GM19099 (cell line): ENCODE results near the gene TSKU.

Experiments
- POLR2A ChIP-seq: IDR thresholded peaks from 3 replicates; pipeline ENCODE4 v1.6.1; 2011; ENCODE audit warnings: low read depth; ENCODE audit not compliant: insufficient read length; ENCODE audit errors: extremely low read depth

Gene TSKU

DNA sequence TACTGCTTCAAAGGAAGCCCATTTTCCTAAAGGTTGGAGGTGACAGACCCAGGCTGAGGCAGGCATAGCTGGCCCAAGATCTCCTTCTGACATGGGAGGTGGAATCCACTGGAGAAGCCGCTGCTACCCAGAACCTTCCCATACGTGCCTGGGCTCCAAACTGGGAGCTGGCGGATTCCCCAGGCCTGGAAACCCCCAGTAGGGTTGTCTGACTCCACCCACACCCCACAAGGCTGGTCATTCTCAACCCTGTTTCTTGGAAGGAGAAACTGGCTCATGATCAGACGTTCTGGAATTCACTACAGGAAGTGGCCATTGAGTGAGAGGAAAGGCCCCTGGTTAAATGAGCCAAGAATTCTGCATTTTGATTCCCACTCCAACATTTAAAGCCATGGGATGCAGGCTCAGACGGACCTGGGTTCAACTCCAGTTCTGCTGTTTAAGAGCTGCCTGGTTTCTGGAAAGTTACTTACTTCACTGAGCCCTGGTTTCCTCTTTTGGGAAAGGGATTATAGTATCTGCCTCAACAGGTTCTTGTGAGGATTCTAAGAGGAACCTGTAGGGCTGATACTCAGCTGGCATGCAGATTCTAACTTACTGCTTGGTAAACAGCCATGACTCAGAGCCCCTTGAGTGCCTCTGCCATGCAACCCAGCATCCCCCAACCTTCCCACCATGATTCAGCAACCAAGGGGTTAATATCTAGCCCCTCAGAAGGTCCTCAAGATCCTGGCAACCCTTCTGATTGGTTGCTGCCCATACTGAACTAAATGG is 19.4 kb upstream of the TSKU start:
- no peak for TF ChIP-seq POLR2A

DNA sequence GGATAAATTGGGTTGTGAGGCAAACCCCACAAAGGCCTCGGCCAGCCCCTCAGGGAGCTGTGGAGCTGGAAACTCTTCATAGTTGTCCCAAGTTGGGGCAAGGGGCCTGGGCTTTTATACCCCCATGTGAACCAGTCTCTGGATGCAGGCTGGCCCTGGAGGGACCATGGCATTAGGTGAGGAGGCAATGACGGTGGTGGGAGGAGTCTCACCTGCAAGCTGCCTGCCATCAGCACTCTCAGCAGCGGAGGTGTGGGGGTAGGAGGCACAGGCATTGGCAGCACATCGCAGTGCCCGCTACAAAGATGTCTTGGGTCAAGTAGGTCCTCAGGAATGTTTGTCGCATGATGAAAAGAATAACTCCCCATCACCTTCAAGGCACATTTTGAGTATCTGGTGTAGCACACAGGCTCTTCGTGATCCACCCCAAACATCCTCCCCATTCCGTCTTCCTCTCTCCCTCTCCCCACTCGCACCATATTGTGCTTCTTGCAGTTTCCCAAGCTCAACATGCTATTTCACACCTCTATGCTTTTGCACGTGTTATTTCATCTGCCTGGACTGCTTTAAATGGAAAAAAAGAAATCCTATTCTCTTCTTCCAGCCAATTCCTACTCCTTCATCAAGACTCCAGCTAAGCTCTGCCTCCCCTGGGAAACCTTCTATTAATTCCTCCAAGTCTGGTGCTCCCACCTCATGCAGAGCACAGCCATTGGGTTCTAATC is 18.1 kb upstream of the TSKU start:
- no peak for TF ChIP-seq POLR2A

- TF ChIP-seq POLR2A = no peak
These were observed 17.2 kb upstream of the TSKU start for GRCh38 chr11:76765863-76766350.

- no peak for TF ChIP-seq POLR2A
These were observed 16.6 kb upstream of the TSKU start for GRCh38 chr11:76766521-76766920.

DNA sequence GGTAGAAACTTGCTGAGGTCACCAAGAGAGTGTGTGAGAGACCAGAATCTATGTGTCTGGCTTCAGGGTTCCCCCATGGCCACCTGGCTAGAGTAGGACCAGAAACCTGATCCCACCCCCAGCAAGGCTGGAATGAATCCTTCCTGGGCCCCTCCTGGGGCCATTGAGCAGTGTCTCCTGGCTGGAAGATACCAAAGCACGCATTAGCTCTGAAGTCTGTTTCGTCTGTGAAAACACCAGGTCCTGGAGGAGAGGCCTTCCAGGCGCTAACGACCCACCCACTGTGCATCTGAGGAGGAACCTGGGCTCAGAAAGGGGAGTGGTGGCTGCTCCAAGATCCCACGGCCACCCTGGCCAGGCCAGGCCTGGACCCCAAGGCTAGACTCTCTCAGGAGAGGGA is 15.5 kb upstream of the TSKU start:
- TF ChIP-seq POLR2A = no peak

DNA sequence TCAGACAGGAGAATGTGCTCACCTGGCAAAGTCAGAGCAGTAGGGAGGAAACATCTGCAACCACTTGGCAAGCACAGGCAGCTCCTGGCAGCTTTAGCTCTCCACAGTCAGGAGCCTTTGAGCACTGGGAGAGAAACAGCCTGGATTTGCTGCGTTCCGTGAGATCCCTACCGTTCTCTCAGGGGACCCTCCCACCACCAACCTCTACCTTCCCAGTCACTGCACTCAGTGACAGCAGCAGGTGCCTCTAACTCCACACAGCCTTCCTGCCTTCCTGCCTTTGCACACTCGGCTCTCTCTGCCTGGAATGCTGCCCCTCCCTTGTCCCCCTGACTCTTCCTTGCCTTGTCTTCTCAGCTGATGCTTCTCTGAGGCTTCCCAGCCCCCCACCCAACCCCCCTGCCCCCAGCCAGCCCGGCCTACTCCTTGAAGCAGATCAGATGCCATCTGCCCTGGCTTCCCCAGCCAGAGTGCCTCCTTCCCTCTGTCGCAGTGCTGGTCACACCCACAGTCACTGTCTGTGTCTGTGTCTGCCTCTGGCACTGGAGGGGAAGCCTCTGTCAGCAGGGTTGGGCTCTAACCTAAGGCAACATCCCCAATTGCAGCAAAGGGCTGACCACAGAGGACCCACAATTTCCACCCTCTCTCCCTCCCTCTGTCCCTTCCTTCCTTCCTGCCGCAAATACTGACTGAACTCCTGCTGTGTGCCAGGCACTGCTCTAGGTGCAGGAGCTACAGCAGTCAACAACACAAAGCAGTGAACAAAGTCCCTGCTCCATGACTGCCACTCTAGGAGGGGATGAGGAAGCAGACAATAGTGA is 14.9 kb upstream of the TSKU start:
- TF ChIP-seq POLR2A = no peak

GRCh38 chr11:76768909-76769560 is 14.1 kb upstream of the TSKU start:
- TF ChIP-seq POLR2A = no peak

GRCh38 chr11:76769645-76770586 is 13.2 kb upstream of the TSKU start:
- no peak for TF ChIP-seq POLR2A

DNA sequence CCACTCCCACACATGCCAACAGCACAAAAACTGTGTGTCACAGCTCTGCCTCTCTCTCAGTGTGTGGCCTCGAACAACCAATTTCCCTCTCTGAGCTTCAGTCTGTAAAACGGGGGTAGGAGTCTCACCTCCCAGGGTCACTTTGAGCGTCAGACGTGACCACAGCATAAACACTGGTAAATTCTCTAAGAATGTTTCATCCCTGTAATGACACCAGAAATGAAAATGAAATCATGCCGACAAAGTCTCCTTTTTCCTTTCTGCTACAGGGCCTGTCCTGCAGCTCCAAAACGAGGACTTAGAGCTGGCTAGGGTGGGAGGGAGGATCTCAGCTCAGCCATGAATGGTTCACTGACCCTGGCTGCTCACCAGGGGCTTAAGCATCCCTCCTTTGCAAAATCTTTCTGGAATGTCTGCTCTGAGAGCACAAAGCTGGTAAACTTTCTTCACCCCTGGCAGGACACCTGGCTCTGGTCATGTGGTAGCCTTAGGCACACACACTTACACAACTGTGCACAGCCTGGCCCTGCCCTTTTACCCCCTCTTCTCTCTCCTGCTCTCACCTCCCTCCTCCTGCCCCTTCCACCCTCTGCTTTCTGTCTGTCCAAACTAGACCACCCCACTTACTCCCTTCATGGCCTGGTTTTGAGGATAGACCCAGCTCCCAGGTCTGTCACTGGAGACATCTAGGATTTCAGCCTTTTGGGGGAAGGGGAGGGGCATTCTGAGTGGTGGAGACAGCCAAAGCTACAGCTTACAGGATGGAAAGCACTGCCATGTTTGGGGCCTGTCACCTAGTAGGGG is 12.3 kb upstream of the TSKU start:
- TF ChIP-seq POLR2A = no peak

DNA sequence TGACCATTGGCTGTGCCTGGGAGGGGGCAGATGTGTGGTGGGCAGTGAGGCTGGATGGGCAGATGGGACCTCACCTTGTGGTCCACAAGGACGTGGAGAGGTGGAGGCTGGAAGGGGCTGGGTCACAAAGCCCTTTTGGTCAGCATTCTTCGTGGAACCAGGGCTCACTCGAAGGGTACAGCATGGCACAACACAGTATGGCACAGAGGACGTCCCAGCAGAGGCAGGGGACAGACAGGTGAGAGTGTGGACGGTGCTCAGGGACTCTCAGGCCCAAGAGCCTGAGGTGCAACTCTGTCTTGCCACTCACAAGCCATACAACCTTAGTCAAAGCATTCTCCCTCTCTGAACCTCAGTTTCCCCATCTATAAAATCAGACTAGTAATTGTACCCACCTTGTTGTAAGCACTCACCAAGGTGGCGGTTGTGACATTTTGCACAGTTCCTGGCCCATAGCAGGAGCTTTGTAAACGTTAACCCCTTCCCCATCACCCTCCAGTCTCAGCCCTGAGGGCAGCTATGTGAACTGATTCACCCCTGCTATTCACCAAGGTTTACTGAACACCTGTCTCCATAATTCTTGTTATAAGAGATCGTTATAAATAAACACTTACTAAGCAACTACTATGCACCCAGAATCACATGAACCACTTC is 11.6 kb upstream of the TSKU start:
- TF ChIP-seq POLR2A = no peak

GRCh38 chr11:76772100-76772782 is 10.9 kb upstream of the TSKU start:
- no peak for TF ChIP-seq POLR2A

DNA sequence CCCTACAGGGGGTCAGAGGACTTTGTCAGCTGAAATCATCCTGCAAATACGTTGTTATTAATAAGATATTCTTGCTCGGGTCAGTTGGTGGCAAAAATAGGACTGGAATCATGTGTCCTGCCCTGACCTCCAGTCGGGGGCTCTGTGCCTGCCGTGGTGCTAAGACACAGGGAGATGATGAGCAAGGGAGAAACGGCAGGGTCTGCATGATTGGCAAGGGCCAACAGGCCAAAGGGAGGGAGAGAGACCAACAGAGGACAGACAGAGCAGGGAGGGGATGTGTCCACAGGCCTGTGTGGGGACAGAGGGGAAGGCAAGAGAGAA is 10.4 kb upstream of the TSKU start:
- TF ChIP-seq POLR2A = no peak
